IMR-90 (cell line): Measurements from ENCODE around the gene RPS19. TPM values are rescaled to one million over a fixed set of nuclear protein-coding genes. Genes with fewer than 3 reads are reported as not detected.

Experiments
- ATAC-seq: fragments of 200-7000 bp; cut with Tn5 transposase; 2 replicates; pipeline ENCODE4 v1.9.1; 2020; ENCODE audit warnings: low read depth, mild to moderate bottlenecking, moderate library complexity
- BruUV-seq: library from RNA; stranded (reverse); fragments of 400-500 nt; replicated peaks from 2 replicates; lab custom pipeline; 2021; lab: Mats Ljungman, UMichigan
- CTCF ChIA-PET: fragments of 300-600 bp; formaldehyde crosslinking; extraction: SDS; loops from one replicate; lab custom pipeline; 2021; ENCODE audit warnings: antibody characterized with exemption; lab: Yijun Ruan, JAX
- POLR2A ChIA-PET: fragments of 300-600 bp; sonication (Branson Sonifier 250); formaldehyde crosslinking; loops from one replicate; lab custom pipeline; 2022; ENCODE audit warnings: antibody characterized with exemption; ENCODE audit not compliant: unreplicated experiment; lab: Charles Lee
- DNase-seq: peaks from one replicate; pipeline ENCODE4 v3.0.0; 2013
- H2AFZ ChIP-seq: replicated peaks from 2 replicates; pipeline ENCODE3; 2013; ENCODE audit warnings: low read length, mild to moderate bottlenecking; ENCODE audit not compliant: poor library complexity
- H2AK5ac ChIP-seq: 2 replicates; pipeline ENCODE4 v1.6.1; 2013; ENCODE audit warnings: low read depth, low read length, inconsistent platforms
- H2AK9ac ChIP-seq: replicated peaks from 2 replicates; pipeline ENCODE3; 2013; ENCODE audit warnings: mild to moderate bottlenecking, low read depth, low read length, moderate library complexity; ENCODE audit not compliant: poor library complexity
- H2BK120ac ChIP-seq: 2 replicates; pipeline ENCODE4 v1.6.1; 2013; ENCODE audit warnings: low read depth, low read length, inconsistent platforms
- H2BK15ac ChIP-seq: 3 replicates; pipeline ENCODE4 v1.6.1; 2013; ENCODE audit warnings: low read depth, low read length, inconsistent platforms
- H2BK20ac ChIP-seq: 2 replicates; pipeline ENCODE4 v1.6.1; 2013; ENCODE audit warnings: low read depth, mild to moderate bottlenecking, inconsistent platforms, low read length, moderate library complexity
- H2BK5ac ChIP-seq: 2 replicates; pipeline ENCODE4 v1.6.1; 2013; ENCODE audit warnings: mild to moderate bottlenecking, low read depth, low read length, inconsistent platforms; ENCODE audit not compliant: poor library complexity, severe bottlenecking
- H3K14ac ChIP-seq: replicated peaks from 2 replicates; pipeline ENCODE4 v1.6.1; 2013; ENCODE audit warnings: low read depth, low read length, inconsistent platforms
- H3K18ac ChIP-seq: 2 replicates; pipeline ENCODE4 v1.6.1; 2013; ENCODE audit warnings: low read depth, low read length, control low read depth
- H3K23ac ChIP-seq: 2 replicates; pipeline ENCODE4 v1.6.1; 2013; ENCODE audit warnings: low read depth, low read length, inconsistent platforms
- H3K27ac ChIP-seq: 2 replicates; pipeline ENCODE4 v1.5.1; 2013; ENCODE audit warnings: mild to moderate bottlenecking, control low read depth, low read length; ENCODE audit not compliant: insufficient read depth
- H3K27me3 ChIP-seq: 2 replicates; pipeline ENCODE4 v1.6.1; 2013; ENCODE audit warnings: low read length; ENCODE audit not compliant: control insufficient read depth, insufficient read depth
- H3K36me3 ChIP-seq: 2 replicates; pipeline ENCODE4 v1.6.1; 2013; ENCODE audit warnings: low read length, mixed read lengths; ENCODE audit not compliant: control insufficient read depth, insufficient read depth
- H3K4ac ChIP-seq: 2 replicates; pipeline ENCODE4 v1.6.1; 2013; ENCODE audit warnings: low read depth, low read length, inconsistent platforms
- H3K4me1 ChIP-seq: 2 replicates; pipeline ENCODE4 v1.6.1; 2013; ENCODE audit warnings: low read length, mixed read lengths; ENCODE audit not compliant: control insufficient read depth, insufficient read depth
- H3K4me2 ChIP-seq: 2 replicates; pipeline ENCODE4 v1.6.1; 2013; ENCODE audit warnings: low read depth, mild to moderate bottlenecking, control low read depth, low read length, moderate library complexity
- H3K4me3 ChIP-seq: 2 replicates; pipeline ENCODE4 v1.5.1; 2013; ENCODE audit warnings: low read depth, mild to moderate bottlenecking, control low read depth, low read length, moderate library complexity; ENCODE audit not compliant: insufficient read depth
- H3K56ac ChIP-seq: 2 replicates; pipeline ENCODE4 v1.6.1; 2013; ENCODE audit warnings: low read length, inconsistent platforms; ENCODE audit not compliant: insufficient read depth; ENCODE audit errors: extremely low read depth
- H3K79me1 ChIP-seq, 2 experiments: 2 replicates each; pipeline ENCODE4 v1.6.1; 2013; ENCODE audit warnings: low read length in 2 of 2, inconsistent platforms in 1 of 2, low read depth in 1 of 2
- H3K9ac ChIP-seq: 2 replicates; pipeline ENCODE4 v1.6.1; 2013; ENCODE audit warnings: low read depth, low read length, control low read depth
- H3K9me1 ChIP-seq: 2 replicates; pipeline ENCODE4 v1.6.1; 2013; ENCODE audit warnings: low read length, inconsistent platforms; ENCODE audit not compliant: insufficient read depth
- H3K9me3 ChIP-seq: 2 replicates; pipeline ENCODE4 v1.6.1; 2013; ENCODE audit warnings: low read length; ENCODE audit not compliant: control insufficient read depth, insufficient read depth
- H4K20me1 ChIP-seq: 2 replicates; pipeline ENCODE4 v1.6.1; 2013; ENCODE audit warnings: low read length, inconsistent platforms; ENCODE audit not compliant: insufficient read depth
- H4K5ac ChIP-seq: 2 replicates; pipeline ENCODE4 v1.6.1; 2013; ENCODE audit warnings: mild to moderate bottlenecking, low read depth, low read length, control low read depth
- H4K8ac ChIP-seq, 2 experiments: 2 replicates each; pipeline ENCODE4 v1.6.1; 2013; ENCODE audit warnings: low read depth in 2 of 2, low read length in 2 of 2, control low read depth in 1 of 2, inconsistent platforms in 1 of 2
- H4K91ac ChIP-seq: 2 replicates; pipeline ENCODE4 v1.6.1; 2013; ENCODE audit warnings: low read depth, low read length, inconsistent platforms; ENCODE audit not compliant: insufficient read depth
- BHLHE40 ChIP-seq: fragments of 150-350 bp; IDR thresholded peaks from 2 replicates; pipeline ENCODE4 v1.6.1; 2016; ENCODE audit warnings: mild to moderate bottlenecking, low read depth, low read length
- CEBPB ChIP-seq: IDR thresholded peaks from 2 replicates; pipeline ENCODE4 v1.6.1; 2012; ENCODE audit warnings: low read depth, low read length, improper control_type of control experiment
- CHD1 ChIP-seq: IDR thresholded peaks from 2 replicates; pipeline ENCODE4 v1.6.1; 2012; ENCODE audit warnings: low read depth, low read length, improper control_type of control experiment
- FOS ChIP-seq: fragments of 150-350 bp; IDR thresholded peaks from 2 replicates; pipeline ENCODE4 v1.6.1; 2016; ENCODE audit warnings: low read depth, low read length
- MAFK ChIP-seq: IDR thresholded peaks from 2 replicates; pipeline ENCODE4 v1.6.1; 2012; ENCODE audit warnings: low read depth, low read length, improper control_type of control experiment
- MAZ ChIP-seq: IDR thresholded peaks from 2 replicates; pipeline ENCODE4 v1.6.1; 2012; ENCODE audit warnings: low read depth, mild to moderate bottlenecking, low read length, improper control_type of control experiment, moderate library complexity, borderline replicate concordance
- MXI1 ChIP-seq: IDR thresholded peaks from 2 replicates; pipeline ENCODE4 v1.6.1; 2012; ENCODE audit warnings: low read depth, mild to moderate bottlenecking, low read length, moderate library complexity, borderline replicate concordance
- RAD21 ChIP-seq: IDR thresholded peaks from 2 replicates; pipeline ENCODE4 v1.6.1; 2012; ENCODE audit warnings: low read length, improper control_type of control experiment
- RCOR1 ChIP-seq: IDR thresholded peaks from 2 replicates; pipeline ENCODE4 v1.6.1; 2012; ENCODE audit warnings: mild to moderate bottlenecking, low read length, improper control_type of control experiment; ENCODE audit not compliant: insufficient replicate concordance
- RFX5 ChIP-seq: IDR thresholded peaks from 2 replicates; pipeline ENCODE4 v1.8.0; 2012; ENCODE audit warnings: low read depth, mild to moderate bottlenecking, low read length, moderate library complexity
- SMC3 ChIP-seq: fragments of 150-350 bp; IDR thresholded peaks from 2 replicates; pipeline ENCODE4 v1.6.1; 2016; ENCODE audit warnings: low read depth, mild to moderate bottlenecking, antibody characterized with exemption, low read length, moderate library complexity
- WGBS, 2 experiments: methylation state at CpG; one replicate each; pipeline versions ENCODE4 v1.1.5 to v1.1.7; 2013; ENCODE audit warnings: missing lambda C conversion rate in 2 of 2; ENCODE audit not compliant: insufficient read length in 1 of 2; ENCODE audit errors: extremely low coverage in 2 of 2; 5-methylcytosine and 5-hydroxymethylcytosine counted together
- dilution Hi-C: fragments of 300-500 bp; cut with HindIII; formaldehyde crosslinking; loops from one replicate; pipeline ENCODE4 v1.14.3; 2018; ENCODE audit warnings: low sequenced_read_pairs; ENCODE audit not compliant: unreplicated experiment
- in situ Hi-C: fragments of 300-500 bp; cut with MboI; formaldehyde crosslinking; loops from 3 replicates; pipeline ENCODE4 v1.14.3; 2019; ENCODE audit warnings: low sequenced_read_pairs, inconsistent platforms, mixed read lengths
- intact Hi-C: fragments of 100-400 bp; cut with micrococcal nuclease; formaldehyde crosslinking; loops from 2 replicates; pipeline ENCODE4 v1.10.0; 2022
- polyA plus RNA-seq, 3 experiments: library from polyadenylated mRNA; depleted of rRNA; stranded (reverse); fragments of >200 nt; gene quantifications; 2 replicates each; pipeline ENCODE4 v1.2.3, GENCODE V29; 2012; ENCODE audit warnings: low replicate concordance in 1 of 3
- total RNA-seq: library from RNA; depleted of rRNA; stranded (reverse); fragments of >200 nt; gene quantifications from 2 replicates; pipeline ENCODE4 v1.2.3, GENCODE V29; 2012
- TF ChIP-seq, protein P1 (sequence below): conservative IDR thresholded peaks from 2 replicates; pipeline ENCODE4 v1.5.1; 2012; ENCODE audit warnings: mild to moderate bottlenecking, low read depth, low read length, improper control_type of control experiment
- TF ChIP-seq, protein P2 (sequence below): fragments of 150-350 bp; IDR thresholded peaks from 2 replicates; pipeline ENCODE4 v1.6.1; 2017; ENCODE audit warnings: mild to moderate bottlenecking, antibody characterized with exemption, low read length, low read depth

The RPS19 gene
- total and polyA plus RNA-seq, 2 of the 4 experiments (the other 2 are of a cell fraction): 230 to 3,988 TPM

- 0 out of 2 replicates have a peak, but pooled peaks have one; percentile 16 for TF ChIP-seq BHLHE40
Observed at GRCh38 chr19:41859618-41860418, at the start of gene RPS19 (continued).

GRCh38 chr19:41810301-41810700 lies 49.8 kb upstream of the RPS19 start:
- no peaks in the 10 kb centered on the region for H3K79me1 ChIP-seq
- no peak overlapping the region for H4K5ac ChIP-seq
- dilution Hi-C loops (no loop called here), intact Hi-C loops (no loop called here), in situ Hi-C loops (no loop called here)
- no peak overlapping the region for H3K56ac ChIP-seq
- no TSS peak for BruUV-seq
- H2AK9ac ChIP-seq: no peak overlapping the region
- no peak overlapping the region for H3K4ac ChIP-seq
- no peaks in the 10 kb centered on the region for H4K20me1 ChIP-seq
- H3K4me1 ChIP-seq: no peaks in the 10 kb centered on the region
- H2BK15ac ChIP-seq: no peak overlapping the region
- H3K9me1 ChIP-seq: no peaks in the 10 kb centered on the region
- H3K9me3 ChIP-seq: no peaks in the 10 kb centered on the region
- H3K4me3 ChIP-seq: no peak overlapping the region
- CTCF ChIA-PET: no interaction called here
- no peak overlapping the region for H2AK5ac ChIP-seq
- no peak overlapping the region for H3K27ac ChIP-seq
- no peak overlapping the region for H3K4me2 ChIP-seq
- ATAC-seq (no peak), DNase-seq (no peak)
- no peak overlapping the region for H3K18ac ChIP-seq
- no peak overlapping the region for H2BK20ac ChIP-seq
- WGBS, 2 experiments: 0% methylated on average over 1 of the region's 4 CpGs; no CpG with 5 or more reads in 1 of the 2 experiments
- H4K8ac ChIP-seq: no peak overlapping the region
- POLR2A ChIA-PET: interaction anchor here (0.5 kb wide), 1 partner anchor 1617 kb away, joined by 3 read pairs; no protein-coding TSS in a partner anchor
- H2BK120ac ChIP-seq: no peak overlapping the region
- H3K27me3 ChIP-seq: no peaks in the 10 kb centered on the region
- no peak overlapping the region for H3K9ac ChIP-seq
- H2AFZ ChIP-seq: no peak overlapping the region
- no peak overlapping the region for H3K23ac ChIP-seq
- no peaks in the 10 kb centered on the region for H3K36me3 ChIP-seq
- no peak overlapping the region for H2BK5ac ChIP-seq
- no peak overlapping the region for H3K14ac ChIP-seq
- H4K91ac ChIP-seq: no peak overlapping the region
- TF ChIP-seq FOS (no peak), MAFK (no peak), MAZ (no peak), SMC3 (no peak), RAD21 (no peak), RCOR1 (no peak), BHLHE40 (no peak), CEBPB (no peak), MXI1 (no peak), RFX5 (no peak), CHD1 (no peak)
- TF ChIP-seq, protein P1, sequence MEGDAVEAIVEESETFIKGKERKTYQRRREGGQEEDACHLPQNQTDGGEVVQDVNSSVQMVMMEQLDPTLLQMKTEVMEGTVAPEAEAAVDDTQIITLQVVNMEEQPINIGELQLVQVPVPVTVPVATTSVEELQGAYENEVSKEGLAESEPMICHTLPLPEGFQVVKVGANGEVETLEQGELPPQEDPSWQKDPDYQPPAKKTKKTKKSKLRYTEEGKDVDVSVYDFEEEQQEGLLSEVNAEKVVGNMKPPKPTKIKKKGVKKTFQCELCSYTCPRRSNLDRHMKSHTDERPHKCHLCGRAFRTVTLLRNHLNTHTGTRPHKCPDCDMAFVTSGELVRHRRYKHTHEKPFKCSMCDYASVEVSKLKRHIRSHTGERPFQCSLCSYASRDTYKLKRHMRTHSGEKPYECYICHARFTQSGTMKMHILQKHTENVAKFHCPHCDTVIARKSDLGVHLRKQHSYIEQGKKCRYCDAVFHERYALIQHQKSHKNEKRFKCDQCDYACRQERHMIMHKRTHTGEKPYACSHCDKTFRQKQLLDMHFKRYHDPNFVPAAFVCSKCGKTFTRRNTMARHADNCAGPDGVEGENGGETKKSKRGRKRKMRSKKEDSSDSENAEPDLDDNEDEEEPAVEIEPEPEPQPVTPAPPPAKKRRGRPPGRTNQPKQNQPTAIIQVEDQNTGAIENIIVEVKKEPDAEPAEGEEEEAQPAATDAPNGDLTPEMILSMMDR: no peak
- TF ChIP-seq, protein P2, sequence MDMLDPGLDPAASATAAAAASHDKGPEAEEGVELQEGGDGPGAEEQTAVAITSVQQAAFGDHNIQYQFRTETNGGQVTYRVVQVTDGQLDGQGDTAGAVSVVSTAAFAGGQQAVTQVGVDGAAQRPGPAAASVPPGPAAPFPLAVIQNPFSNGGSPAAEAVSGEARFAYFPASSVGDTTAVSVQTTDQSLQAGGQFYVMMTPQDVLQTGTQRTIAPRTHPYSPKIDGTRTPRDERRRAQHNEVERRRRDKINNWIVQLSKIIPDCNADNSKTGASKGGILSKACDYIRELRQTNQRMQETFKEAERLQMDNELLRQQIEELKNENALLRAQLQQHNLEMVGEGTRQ: no peak
